Activated T-cell treated with anti-CD3 and anti-CD28 coated beads for 48 hours (primary cell): ENCODE data around the gene KPNA3.
A peak's percentile ranks its signal among the peaks of the same experiment; 100 is the strongest.
"Not testable (repeated sequence)": the region's sequence is repeated elsewhere in the genome, so short reads cannot be mapped to it uniquely, and the experiment has no call there.

Experiments
- DNase-seq: peaks from one replicate; pipeline ENCODE4 v3.0.0-alpha.2; 2020; ENCODE audit warnings: low read depth

Gene KPNA3

GRCh38 chr13:49806126-49806536, 13.6 kb upstream of the KPNA3 start:
- no peak for DNase-seq

GRCh38 chr13:49803047-49803446, 10.6 kb upstream of the KPNA3 start:
- not testable (repeated sequence) for DNase-seq

DNA sequence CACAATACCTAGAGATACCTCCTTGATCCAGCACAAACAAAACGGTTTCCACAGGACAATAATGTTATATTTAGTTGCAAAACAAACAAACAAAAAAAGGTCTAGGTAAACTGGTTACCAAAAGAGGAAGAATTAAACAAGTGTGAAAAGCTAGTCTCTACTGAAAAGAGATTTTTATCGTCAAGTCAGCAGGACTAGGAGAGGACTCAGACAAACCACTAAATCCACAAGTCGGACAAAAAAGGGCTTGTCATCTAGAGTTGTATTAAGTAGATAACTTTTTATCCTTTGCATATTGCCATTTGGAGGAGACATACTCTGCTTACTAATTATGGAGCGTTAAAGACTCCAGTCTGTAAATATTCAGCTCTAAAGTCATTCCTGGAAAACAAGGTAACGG, 9.9 kb upstream of the KPNA3 start:
- DNase-seq, result no peak

DNA sequence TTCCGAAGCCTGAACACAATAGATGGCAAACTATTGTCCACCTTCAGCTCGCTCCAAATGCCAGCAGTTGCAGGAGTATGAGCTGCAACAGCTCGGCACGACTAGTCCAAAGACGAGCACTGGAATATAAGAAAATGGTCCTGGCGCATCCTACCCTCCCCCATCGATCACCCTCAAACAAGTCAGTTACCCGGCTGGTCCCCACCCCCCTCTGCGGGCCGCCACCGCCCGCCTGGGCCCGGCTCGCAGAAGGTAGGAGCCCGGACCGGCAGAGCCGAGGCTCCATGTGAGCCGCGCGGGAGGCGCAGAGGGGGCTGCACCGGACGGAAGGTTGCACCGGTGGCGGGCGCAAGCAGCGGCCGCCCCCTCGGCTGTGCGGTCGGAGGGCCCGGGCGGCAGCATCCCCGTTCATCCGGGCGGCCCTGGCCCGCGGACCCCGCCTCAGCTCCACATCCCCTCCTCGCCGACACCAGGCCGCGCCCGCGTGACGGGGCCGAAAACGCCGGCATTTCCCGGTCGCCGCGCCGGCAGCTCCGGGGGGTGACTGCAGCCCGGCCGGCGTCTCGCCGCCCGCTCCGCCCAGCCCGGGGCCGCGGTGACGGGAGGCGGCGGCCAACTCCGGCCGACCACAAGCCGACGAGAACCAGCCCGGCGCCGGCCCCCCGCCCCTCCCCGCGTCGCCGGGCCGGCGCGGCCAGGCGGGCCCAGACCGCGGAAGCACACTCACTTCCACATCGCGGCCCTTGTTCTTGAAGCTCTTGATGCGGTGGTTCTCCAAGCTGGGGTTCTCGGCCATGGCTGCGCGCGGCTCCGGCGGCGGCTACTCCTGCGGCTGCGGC, 552 bp downstream of the KPNA3 start:
- peak; percentile 48 for DNase-seq

DNA sequence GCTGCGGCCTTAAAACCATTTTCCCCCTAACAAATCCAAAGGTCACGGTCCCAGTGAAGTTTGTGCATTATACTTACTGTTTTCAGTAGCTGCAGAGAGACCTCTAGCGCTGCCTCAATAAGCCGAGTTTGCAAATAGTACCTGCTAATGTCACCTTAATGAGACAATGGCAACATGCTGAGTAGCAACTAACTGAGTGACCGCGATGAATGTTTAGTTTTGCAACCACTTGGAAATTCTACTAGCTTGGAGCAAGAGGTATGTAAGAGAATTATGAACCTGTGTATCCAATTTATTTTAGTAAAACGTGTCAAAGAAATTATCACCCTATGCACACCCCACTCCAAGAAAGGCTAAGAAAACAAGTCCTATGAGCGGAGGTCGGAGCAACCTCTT, 1.2 kb downstream of the KPNA3 start:
- no peak for DNase-seq

- no peak for DNase-seq
Measured at GRCh38 chr13:49789968-49790367, 2.5 kb downstream of the KPNA3 start.

DNA sequence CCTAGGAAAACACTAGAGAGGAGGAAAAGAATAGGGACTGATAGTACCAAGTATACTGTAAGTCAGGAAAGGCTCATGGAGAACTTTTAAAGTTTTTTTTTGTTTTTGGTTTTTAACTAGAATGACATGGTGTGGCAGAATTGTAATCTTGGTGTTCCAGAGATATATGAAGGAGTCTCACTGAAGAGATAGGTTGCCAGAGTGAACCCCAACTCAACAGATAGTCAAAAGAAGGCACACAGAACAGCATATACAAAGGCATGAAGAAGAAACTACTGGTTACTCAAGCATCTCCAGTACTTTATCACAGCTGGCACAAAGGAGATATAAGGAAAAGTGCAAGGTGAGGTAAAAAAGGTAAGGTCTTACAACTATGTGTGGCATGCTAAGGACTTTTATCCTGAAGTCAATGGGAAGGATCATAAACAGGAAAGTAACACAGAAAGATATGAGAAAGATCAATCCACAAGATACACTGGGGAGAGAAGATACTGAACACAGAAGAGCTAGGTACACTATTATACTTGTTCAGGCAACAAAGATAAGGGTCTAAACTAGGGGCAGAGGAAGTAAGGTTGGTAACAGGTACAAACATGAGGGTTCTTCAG, 6.0 kb downstream of the KPNA3 start:
- no peak for DNase-seq

DNA sequence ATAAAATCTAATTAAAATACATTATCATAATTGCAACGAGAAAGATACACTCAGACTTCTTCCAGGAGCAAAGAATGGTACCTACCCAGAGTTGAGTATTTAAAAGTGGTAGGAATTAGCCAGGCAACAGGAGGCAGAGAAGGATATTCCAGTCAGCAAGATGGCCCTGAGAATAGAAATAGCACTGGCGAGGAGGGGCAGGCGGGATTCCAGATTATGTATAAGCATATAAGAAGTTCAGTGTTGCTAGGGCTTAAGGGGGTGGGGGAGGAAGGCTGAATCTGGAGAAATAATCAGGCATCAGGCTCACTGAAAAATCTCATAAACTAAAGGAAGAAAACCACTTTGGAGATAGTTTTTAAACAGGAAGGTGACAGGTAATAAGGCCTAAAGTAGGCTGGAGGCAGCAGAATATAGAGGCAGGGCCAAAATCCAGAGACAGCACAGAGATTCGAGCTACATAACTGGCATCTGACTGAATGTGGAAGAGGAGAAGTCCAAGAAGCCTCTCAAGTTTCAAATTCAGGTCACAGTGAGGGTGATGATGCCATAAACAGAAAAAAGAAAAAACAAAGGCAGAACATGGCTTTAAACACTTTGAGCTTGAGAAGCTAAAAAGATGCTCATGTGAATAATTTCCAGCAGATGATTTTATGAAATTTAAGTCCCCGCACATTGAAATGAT, 7.5 kb downstream of the KPNA3 start:
- DNase-seq, result no peak

DNA sequence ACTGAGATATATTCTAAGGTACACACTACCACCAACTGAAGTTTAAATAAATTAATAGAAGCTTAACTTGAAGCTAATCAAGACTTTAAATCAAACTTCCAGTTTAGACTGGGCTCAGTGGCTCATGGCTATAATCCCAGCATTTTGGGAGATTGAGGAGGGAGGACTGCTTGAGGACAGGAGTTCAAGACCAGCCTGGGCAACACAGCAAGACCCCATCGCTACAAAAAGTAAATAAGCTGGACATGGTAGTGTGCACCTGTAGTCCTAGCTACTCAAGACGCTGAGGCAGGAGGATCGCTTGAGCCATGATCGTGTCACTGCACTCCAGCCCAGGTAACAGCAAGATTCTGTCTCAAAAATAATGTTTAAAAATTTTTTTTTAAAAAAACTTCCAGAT, 8.6 kb downstream of the KPNA3 start:
- no peak for DNase-seq

DNA sequence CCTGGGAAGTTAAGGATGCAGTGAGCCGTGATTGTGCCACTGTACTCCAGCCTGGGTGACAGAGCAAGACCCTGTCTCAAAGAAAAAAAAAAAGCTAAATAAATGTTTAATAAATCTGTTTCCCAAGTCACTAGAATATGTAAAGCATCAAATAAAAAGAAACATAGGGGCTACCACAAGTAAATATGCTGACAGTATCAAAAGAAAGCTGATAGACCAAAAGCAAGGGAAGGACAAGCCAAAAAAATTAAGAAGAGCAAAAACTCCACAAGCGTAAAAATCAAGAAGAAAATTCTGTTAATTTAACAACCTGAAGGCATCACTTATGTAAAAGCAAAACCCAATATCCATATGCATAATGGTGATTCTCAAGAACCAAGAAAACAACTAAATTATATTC, 9.7 kb downstream of the KPNA3 start:
- no peak for DNase-seq

GRCh38 chr13:49781806-49782205, 10.7 kb downstream of the KPNA3 start:
- DNase-seq, result no peak

GRCh38 chr13:49779721-49780120, 12.8 kb downstream of the KPNA3 start:
- no peak for DNase-seq

DNA sequence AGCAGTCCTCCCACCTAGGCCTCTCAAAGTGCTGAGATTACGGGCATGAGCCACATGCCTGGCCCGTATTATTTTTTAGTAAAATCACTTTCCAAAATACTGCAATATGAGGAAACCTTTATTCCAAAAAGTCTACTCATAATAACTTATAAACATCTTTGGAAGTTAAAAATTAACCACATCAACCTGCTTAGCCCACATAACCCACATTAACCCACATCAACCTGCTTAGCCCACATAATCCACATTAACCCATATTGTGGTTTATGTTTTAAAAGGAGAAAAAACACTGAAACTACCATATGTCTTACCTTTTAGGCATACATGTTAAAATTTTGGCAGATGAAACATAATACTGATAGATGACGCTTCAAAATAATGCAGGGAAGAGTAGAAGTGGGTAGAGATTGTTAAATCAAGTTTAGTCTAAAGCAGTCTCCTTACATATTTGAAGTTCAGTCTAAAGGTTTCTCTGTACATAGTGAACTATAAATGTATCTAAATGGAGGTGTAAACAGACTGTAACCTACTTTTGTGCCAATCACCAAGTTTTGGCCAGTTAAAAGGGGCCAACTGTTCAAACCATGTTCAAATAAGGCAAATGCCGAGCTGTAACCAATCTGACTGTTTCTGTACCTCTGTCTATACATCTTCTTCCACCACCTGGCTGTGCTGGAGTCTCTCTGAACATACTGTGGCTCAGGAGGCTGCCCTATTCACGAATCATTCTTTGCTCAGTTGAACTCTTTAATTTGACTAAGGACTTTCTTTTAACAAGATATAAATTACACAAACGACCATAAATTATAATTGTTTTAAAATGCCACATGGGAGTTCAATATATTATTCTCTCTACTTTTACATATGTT, 14.5 kb downstream of the KPNA3 start:
- no peak for DNase-seq

DNA sequence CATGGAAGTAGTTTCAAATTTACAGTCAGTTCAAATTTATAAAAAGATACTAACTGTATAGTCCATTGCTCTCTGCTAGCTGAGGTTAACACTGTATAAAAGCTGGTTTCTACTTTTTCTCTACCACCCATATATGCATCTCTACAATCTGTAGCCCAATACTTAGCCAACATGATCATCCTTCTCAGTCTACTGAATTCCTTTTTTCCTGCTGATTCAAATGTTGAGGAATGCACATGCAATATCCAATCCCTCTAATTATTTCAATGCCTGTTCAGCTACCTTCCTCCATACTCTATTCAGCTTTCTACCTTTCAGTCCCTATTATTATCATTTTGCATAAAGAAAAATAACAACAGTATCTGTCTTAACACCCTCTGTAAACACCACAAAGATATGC, 15.6 kb downstream of the KPNA3 start:
- no peak for DNase-seq

- no peak for DNase-seq
Measured at GRCh38 chr13:49774376-49775005, 18.0 kb downstream of the KPNA3 start.

GRCh38 chr13:49772828-49773227, 19.7 kb downstream of the KPNA3 start:
- no peak for DNase-seq

DNA sequence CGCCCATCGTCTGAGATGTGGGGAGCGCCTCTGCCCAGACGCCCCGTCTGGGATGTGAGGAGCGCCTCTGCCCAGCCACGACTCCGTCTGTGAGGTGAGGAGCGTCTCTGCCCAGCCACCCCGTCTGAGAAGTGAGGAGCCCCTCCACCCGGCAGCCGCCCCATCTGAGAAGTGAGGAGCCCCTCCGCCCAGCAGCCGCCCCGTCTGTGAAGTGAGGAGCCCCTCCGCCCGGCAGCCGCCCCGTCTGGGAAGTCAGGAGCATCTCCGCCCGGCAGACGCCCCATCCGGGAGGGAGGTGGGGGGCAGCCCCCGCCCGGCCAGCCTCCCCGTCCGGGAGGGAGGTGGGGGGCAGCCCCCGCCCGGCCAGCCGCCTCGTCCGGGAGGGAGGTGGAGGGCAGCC, 30.7 kb downstream of the KPNA3 start:
- not testable (repeated sequence) for DNase-seq

GRCh38 chr13:49760558-49760957, 31.9 kb downstream of the KPNA3 start:
- DNase-seq, result no peak

DNA sequence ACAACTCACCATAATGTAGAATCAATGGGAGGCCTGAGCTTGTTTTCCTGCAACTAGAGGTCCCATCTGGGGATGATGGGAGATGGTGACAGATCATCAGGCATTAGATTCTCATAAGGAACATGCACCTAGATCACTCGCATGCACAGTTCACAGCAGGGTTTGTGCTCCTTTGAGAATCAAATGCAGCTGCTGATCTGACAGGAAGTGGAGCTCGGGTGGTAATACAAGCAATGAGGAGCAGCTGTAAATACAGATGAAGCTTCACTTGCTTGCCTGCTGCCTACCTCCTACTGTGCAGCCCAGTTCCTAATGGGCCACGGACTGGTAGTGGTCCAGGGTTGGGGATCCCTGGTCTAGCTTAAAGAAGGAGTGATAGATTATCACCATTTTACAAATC, 33.0 kb downstream of the KPNA3 start:
- no peak for DNase-seq

DNA sequence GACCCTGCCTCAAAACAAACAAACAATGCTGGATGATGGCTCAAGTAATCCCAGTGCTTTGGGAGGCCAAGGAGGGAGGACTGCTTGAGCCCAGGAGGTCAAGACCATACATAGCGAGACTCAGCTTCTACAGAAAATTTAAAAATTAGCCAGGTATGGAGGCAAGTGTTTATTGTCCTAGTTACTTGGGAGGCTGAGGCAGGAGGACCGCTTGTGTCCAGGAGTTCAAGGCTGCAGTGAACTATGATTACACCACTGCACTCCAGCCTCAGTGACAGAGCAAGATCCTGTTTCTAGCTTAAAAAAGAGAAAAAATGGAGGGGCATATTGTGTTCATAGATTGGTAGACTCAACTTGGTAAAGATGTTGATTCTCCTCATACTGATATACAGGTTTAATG, 36.2 kb downstream of the KPNA3 start:
- DNase-seq, result no peak

DNA sequence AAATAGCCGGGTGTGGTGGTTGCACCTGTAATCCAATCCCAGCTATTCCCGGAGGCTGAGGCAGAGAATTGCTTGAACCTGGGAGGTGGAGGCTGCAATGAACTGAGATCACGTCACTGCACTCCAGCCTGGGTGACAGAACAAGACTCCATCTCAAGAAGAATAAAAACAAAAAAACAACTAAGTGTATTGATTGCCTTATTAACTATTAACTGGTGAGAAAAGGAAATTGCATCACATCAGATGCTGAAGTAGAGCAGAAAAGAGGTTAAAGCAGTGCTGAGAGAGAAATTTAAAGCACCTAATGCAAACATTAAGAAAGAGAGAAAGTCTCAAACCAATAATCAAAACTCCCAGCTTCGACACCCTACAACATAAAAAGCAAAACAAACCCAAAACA, 38.3 kb downstream of the KPNA3 start:
- DNase-seq, result no peak

DNA sequence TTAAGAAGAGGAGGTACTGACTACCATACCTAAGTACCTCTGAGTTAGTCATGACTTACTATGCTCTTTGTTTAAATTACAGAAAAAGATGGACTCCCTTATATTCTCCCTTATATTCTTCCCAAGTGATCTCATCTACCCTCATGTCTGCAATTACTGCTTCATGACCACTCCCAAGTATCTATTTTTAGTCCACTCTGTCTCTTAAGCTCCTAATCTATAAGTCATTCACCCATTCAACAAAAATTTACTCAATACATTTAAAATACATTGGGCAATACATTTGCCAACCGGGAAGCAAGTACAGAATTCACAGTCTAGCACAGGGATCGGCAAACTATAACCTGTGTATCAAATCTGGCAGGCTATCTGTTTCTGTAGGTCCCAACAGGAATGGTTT, 42.6 kb downstream of the KPNA3 start:
- DNase-seq, result no peak
